ENCODE results near the gene EPB41L4B. TPM values are rescaled to one million over a fixed set of nuclear protein-coding genes. Genes with fewer than 3 reads are reported as not detected.

The EPB41L4B gene
- total and polyA plus RNA-seq, 2 of the 13 experiments (the other 11 are each of a cell fraction or from before 2014, with no cell fraction given): 17.6 to 22.1 TPM

DNA sequence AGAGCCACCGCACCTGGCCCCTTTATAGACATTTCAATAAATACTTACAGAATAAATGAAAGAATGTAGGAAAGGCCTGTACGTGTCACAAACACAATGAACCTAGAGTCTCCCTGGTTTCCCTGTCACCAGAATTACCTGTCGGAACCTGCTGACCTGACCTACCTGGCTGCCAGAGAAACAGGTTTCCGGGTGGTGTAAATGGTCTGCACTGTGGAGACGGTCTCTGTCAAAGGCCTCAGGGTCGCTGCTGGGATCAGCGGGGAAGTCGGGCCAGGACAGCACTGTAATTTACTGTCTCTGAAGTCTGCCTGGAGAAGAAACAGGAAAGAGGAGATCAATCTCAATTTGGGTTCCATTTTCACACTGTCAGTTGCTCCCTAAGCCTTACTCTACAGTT, 144.5 kb downstream of the EPB41L4B start (continued):
- TF ChIP-seq SNAPC2 (CRISPR knock-in tag; IDR thresholded peaks at IDR 0.05): no peak

DNA sequence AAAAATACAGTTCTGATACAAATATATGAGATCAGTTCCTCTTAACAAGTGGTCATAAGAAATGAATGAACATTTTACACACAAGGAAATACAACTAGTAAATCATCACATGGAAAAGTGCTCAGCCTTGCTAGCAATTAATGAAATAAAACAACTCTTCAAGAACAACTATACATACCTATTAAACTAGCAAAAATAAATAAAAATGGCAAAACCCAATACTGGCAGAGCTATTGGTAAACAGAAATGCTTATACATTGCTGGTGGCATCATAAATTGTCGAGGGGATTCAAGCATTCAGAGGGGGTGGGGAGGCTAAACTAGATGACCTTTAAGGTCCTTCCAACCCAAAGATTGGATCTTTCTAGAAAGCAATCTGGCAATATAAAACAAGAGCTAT, 147.9 kb downstream of the EPB41L4B start:
- H4K20me1 ChIP-seq (ENCODE audit: insufficient read depth, low read length): no peaks in the 10 kb centered on the region
- H2AFZ ChIP-seq (ENCODE audit: low read length): no peak overlapping the region
- FAIRE-seq (no peak), ATAC-seq (no peak), DNase-seq (ENCODE audit: low spot score) (no peak)
- in situ Hi-C loops (cut with HindIII; ENCODE audit: extremely low pct_ligation_motif_present, low pct_unique_long_range_greater_than_20kb) (no loop called here), intact Hi-C loops (cut with micrococcal nuclease; ENCODE audit: unreplicated experiment) (no loop called here)
- H3K36me3 ChIP-seq (replicated peaks in 1 of 2; ENCODE audit: control insufficient read depth in 1 of 2, insufficient read depth in 2 of 2, low read length in 2 of 2): no peaks in the 10 kb centered on the region
- no peaks in the 10 kb centered on the region for H3K9me3 ChIP-seq (ENCODE audit: low read length)
- WGBS (ENCODE audit: low lambda C conversion rate): 11% methylated on average over 1 of the region's 1 CpG
- TF ChIP-seq SAP130 (CRISPR knock-in tag; IDR thresholded peaks at IDR 0.05; ENCODE audit: low read depth) (no peak), KLF13 (CRISPR knock-in tag; IDR thresholded peaks at IDR 0.05) (no peak), SMARCE1 (IDR thresholded peaks at IDR 0.05; ENCODE audit: borderline replicate concordance) (no peak), SETDB1 (CRISPR knock-in tag; IDR thresholded peaks at IDR 0.05; ENCODE audit: borderline replicate concordance) (no peak)
- ChIA-PET CTCF (ENCODE audit: low intra/inter-chr PET ratio, low total read pairs) (no interaction called here), POLR2A (no interaction called here)
- H3K9ac ChIP-seq (ENCODE audit: insufficient read depth, low read depth, low read length): no peak overlapping the region
- H3K79me2 ChIP-seq (ENCODE audit: insufficient read depth, low read length): no peaks in the 10 kb centered on the region
- no peak overlapping the region for H3K27ac ChIP-seq (ENCODE audit: extremely low read length, insufficient read depth, low read length)
- H3K4me2 ChIP-seq (ENCODE audit: low read depth, low read length): no peak overlapping the region
- no TSS peak for BruUV-seq (replicated peaks)
- no peak overlapping the region for H3K4me3 ChIP-seq (replicated peaks in 1 of 3; ENCODE audit: insufficient read depth in 1 of 3, low read depth in 2 of 3, low read length in 3 of 3)
- peaks cover 14% of the 10 kb centered on the region for H3K4me1 ChIP-seq (ENCODE audit: insufficient read depth, low read length)
- no peaks in the 10 kb centered on the region for H3K27me3 ChIP-seq (ENCODE audit: control insufficient read depth in 1 of 2, insufficient read depth in 2 of 2, low read length in 2 of 2)

DNA sequence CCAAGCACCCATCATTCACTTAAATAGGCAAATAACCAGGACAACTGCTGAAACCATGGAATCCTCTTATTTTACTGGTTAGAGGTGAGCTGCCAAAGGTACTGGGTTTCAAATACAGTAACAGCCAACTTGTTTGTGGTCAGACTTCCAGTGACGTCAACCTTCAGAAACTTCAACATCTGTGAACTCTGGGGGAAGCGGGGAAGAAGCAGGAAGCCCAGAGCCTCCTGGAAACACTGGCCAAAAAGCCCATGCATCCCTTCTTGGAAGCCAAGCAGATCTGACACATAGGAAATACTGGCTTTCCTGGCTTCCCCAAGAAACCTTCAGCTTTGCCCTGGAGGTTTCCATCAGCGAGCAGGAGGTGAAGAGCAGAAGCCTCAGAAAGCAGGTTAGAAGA, 148.9 kb downstream of the EPB41L4B start:
- H3K36me3 ChIP-seq (replicated peaks in 1 of 2; ENCODE audit: control insufficient read depth in 1 of 2, insufficient read depth in 2 of 2, low read length in 2 of 2): no peaks in the 10 kb centered on the region
- no peak overlapping the region for H3K4me3 ChIP-seq (replicated peaks in 1 of 3; ENCODE audit: insufficient read depth in 1 of 3, low read depth in 2 of 3, low read length in 3 of 3)
- H3K79me2 ChIP-seq (ENCODE audit: insufficient read depth, low read length): no peaks in the 10 kb centered on the region
- ATAC-seq: no peak
- 81% methylated on average over 3 of the region's 3 CpGs for WGBS (ENCODE audit: low lambda C conversion rate)
- no peak for TF ChIP-seq RFXANK (CRISPR knock-in tag; IDR thresholded peaks at IDR 0.05)
- no peak for TF ChIP-seq PRMT3 (CRISPR knock-in tag; IDR thresholded peaks at IDR 0.05; ENCODE audit: borderline replicate concordance, low read depth)
- TF ChIP-seq PHF8 (CRISPR knock-in tag; IDR thresholded peaks at IDR 0.05): no peak
- no peak for TF ChIP-seq MAZ (IDR thresholded peaks at IDR 0.05; ENCODE audit: borderline replicate concordance, low read depth, low read length)
- TF ChIP-seq MAZ (CRISPR knock-in tag; IDR thresholded peaks at IDR 0.05; ENCODE audit: low read depth): no peak
- FAIRE-seq: no peak
- DNase-seq (ENCODE audit: low spot score): no peak
- in situ Hi-C loops (cut with HindIII; ENCODE audit: extremely low pct_ligation_motif_present, low pct_unique_long_range_greater_than_20kb) (no loop called here), intact Hi-C loops (cut with micrococcal nuclease; ENCODE audit: unreplicated experiment) (no loop called here)
- H3K27ac ChIP-seq (ENCODE audit: extremely low read length, insufficient read depth, low read length): no peak overlapping the region
- BruUV-seq (replicated peaks): no TSS peak
- no peaks in the 10 kb centered on the region for H3K27me3 ChIP-seq (ENCODE audit: control insufficient read depth in 1 of 2, insufficient read depth in 2 of 2, low read length in 2 of 2)
- H4K20me1 ChIP-seq (ENCODE audit: insufficient read depth, low read length): no peaks in the 10 kb centered on the region
- ChIA-PET CTCF (ENCODE audit: low intra/inter-chr PET ratio, low total read pairs) (no interaction called here), POLR2A (interaction anchor here (1.0 kb wide), 1 partner anchor 9 kb away, joined by 3 read pairs; no protein-coding TSS in a partner anchor)
- no peaks in the 10 kb centered on the region for H3K9me3 ChIP-seq (ENCODE audit: low read length)
- H3K4me2 ChIP-seq (ENCODE audit: low read depth, low read length): no peak overlapping the region
- peaks cover 20% of the 10 kb centered on the region for H3K4me1 ChIP-seq (ENCODE audit: insufficient read depth, low read length)
- no peak overlapping the region for H3K9ac ChIP-seq (ENCODE audit: insufficient read depth, low read depth, low read length)
- no peak overlapping the region for H2AFZ ChIP-seq (ENCODE audit: low read length)

All from HepG2 (cell line).